PC-9 (cell line): ENCODE measurements around the gene CNTN4. TPM values are rescaled to one million over a fixed set of nuclear protein-coding genes. Genes with fewer than 3 reads are reported as not detected.

Experiments
- BruUV-seq: library from RNA; stranded (reverse); fragments of 400-500 nt; replicated peaks from 2 replicates; lab custom pipeline; 2021; lab: Mats Ljungman, UMichigan
- CTCF ChIA-PET: fragments of 300-600 bp; sonication (Branson Sonifier 250); formaldehyde crosslinking; loops from one replicate; lab custom pipeline; 2022; ENCODE audit warnings: antibody characterized with exemption; lab: Charles Lee
- POLR2A ChIA-PET: fragments of 300-600 bp; sonication (Branson Sonifier 250); formaldehyde crosslinking; loops from one replicate; lab custom pipeline; 2022; ENCODE audit warnings: antibody characterized with exemption; ENCODE audit not compliant: unreplicated experiment; lab: Charles Lee
- DNase-seq, 2 experiments: peaks; one replicate each; pipeline versions ENCODE4 v3.0.0 to v3.0.0-alpha.2; 2015 to 2022; ENCODE audit warnings: mixed read lengths in 1 of 2
- H2AFZ ChIP-seq: fragments of 200-600 bp; sonication (generic); 2 replicates; pipeline ENCODE4 v1.8.1; 2017; ENCODE audit warnings: antibody characterized with exemption
- H3F3A ChIP-seq: fragments of 200-600 bp; sonication (generic); 2 replicates; pipeline ENCODE4 v1.8.1; 2017; ENCODE audit warnings: antibody characterized with exemption, mild to moderate bottlenecking, low read depth; ENCODE audit not compliant: insufficient read depth
- H3K27ac ChIP-seq: fragments of 200-600 bp; sonication (generic); 2 replicates; pipeline ENCODE4 v1.6.1; 2016; ENCODE audit warnings: mixed run types
- H3K27me3 ChIP-seq: fragments of 200-600 bp; sonication (generic); 2 replicates; pipeline ENCODE4 v1.6.1; 2016; ENCODE audit warnings: low read depth, mixed run types; ENCODE audit not compliant: insufficient read depth
- H3K36me3 ChIP-seq: fragments of 200-600 bp; sonication (generic); 2 replicates; pipeline ENCODE4 v1.6.1; 2016; ENCODE audit warnings: low read depth, mixed run types
- H3K4me1 ChIP-seq: fragments of 200-600 bp; sonication (generic); replicated peaks from 2 replicates; pipeline ENCODE4 v1.6.1; 2016; ENCODE audit warnings: mixed run types; ENCODE audit not compliant: insufficient read depth
- H3K4me2 ChIP-seq: fragments of 200-600 bp; sonication (generic); 2 replicates; pipeline ENCODE4 v1.6.1; 2017; ENCODE audit warnings: mixed run types
- H3K4me3 ChIP-seq: fragments of 200-600 bp; sonication (generic); 2 replicates; pipeline ENCODE4 v1.6.1; 2016; ENCODE audit warnings: mixed run types
- H3K79me2 ChIP-seq: fragments of 200-600 bp; sonication (generic); 2 replicates; pipeline ENCODE4 v1.6.1; 2017; ENCODE audit warnings: low read depth, mixed run types
- H3K9me2 ChIP-seq: fragments of 200-600 bp; sonication (generic); 2 replicates; pipeline ENCODE4 v1.8.1; 2017; ENCODE audit warnings: mild to moderate bottlenecking; ENCODE audit not compliant: insufficient read depth
- H3K9me3 ChIP-seq: fragments of 200-600 bp; sonication (generic); 2 replicates; pipeline ENCODE4 v1.8.1; 2016; ENCODE audit warnings: low read depth; ENCODE audit not compliant: insufficient read depth
- H4K20me1 ChIP-seq: fragments of 200-600 bp; sonication (generic); 2 replicates; pipeline ENCODE4 v1.8.1; 2017; ENCODE audit not compliant: insufficient read depth
- CTCF ChIP-seq: fragments of 200-600 bp; sonication (generic); conservative IDR thresholded peaks from 2 replicates; pipeline ENCODE4 v1.6.1; 2017; ENCODE audit warnings: mixed run types, antibody characterized with exemption, mild to moderate bottlenecking, moderate library complexity
- EZH2 ChIP-seq: fragments of 200-600 bp; sonication (generic); IDR thresholded peaks from 2 replicates; pipeline ENCODE4 v1.8.0; 2017; ENCODE audit warnings: antibody characterized with exemption, low read depth
- intact Hi-C: fragments of 100-400 bp; cut with micrococcal nuclease; formaldehyde crosslinking; loops from one replicate; pipeline ENCODE4 v1.10.0; 2022; ENCODE audit not compliant: unreplicated experiment
- total RNA-seq: library from RNA; stranded (reverse); gene quantifications from 2 replicates; pipeline ENCODE4 v1.2.3, GENCODE V29; 2021

Gene CNTN4
- total RNA-seq, 1 experiment from 2014 or later: not detected

GRCh38 chr3:3086239-3086638, 987.6 kb downstream of the CNTN4 start:
- Histone ChIP-seq H3K27me3 (no peaks in the 10 kb centered on the region; the same call in 1 of the 2 replicates), H3K27ac (no peak overlapping the region), H3K9me3 (no peaks in the 10 kb centered on the region), H3K79me2 (no peaks in the 10 kb centered on the region), H3K4me3 (no peak overlapping the region), H3K9me2 (no peaks in the 10 kb centered on the region), H4K20me1 (no peaks in the 10 kb centered on the region), H3K4me1 (no peaks in the 10 kb centered on the region), H2AFZ (no peak overlapping the region), H3K4me2 (no peak overlapping the region), H3K36me3 (no peaks in the 10 kb centered on the region), H3F3A (no peaks in the 10 kb centered on the region)
- no peak for DNase-seq
- TF ChIP-seq EZH2: no peak
- TF ChIP-seq CTCF: no peak
- no TSS peak for BruUV-seq
- intact Hi-C loops: no loop called here
- ChIA-PET CTCF (no interaction called here), POLR2A (interaction anchor here (0.7 kb wide), 1 partner anchor 47 kb away, joined by 11 read pairs; no protein-coding TSS in a partner anchor)

- ChIA-PET CTCF (no interaction called here), POLR2A (no interaction called here)
- Histone ChIP-seq H3K27me3 (no peaks in the 10 kb centered on the region; the same call in 1 of the 2 replicates), H3K4me3 (no peak overlapping the region), H3K4me1 (no peaks in the 10 kb centered on the region), H2AFZ (no peak overlapping the region), H3K79me2 (no peaks in the 10 kb centered on the region), H3F3A (no peaks in the 10 kb centered on the region), H3K4me2 (no peak overlapping the region), H3K9me3 (no peaks in the 10 kb centered on the region), H4K20me1 (no peaks in the 10 kb centered on the region), H3K36me3 (no peaks in the 10 kb centered on the region), H3K27ac (no peak overlapping the region), H3K9me2 (no peaks in the 10 kb centered on the region)
- no peak for TF ChIP-seq CTCF
- TF ChIP-seq EZH2: no peak
- intact Hi-C loops: no loop called here
- BruUV-seq: no TSS peak
- DNase-seq: no peak
Measured at GRCh38 chr3:3087279-3087678, 988.6 kb downstream of the CNTN4 start.

GRCh38 chr3:3087716-3088465, 989.2 kb downstream of the CNTN4 start:
- intact Hi-C loops: no loop called here

More at GRCh38 chr3:3087716-3088465, 989.2 kb downstream of the CNTN4 start:
- no peak overlapping the region for H3K27ac ChIP-seq
- TF ChIP-seq EZH2: no peak
- no peak for TF ChIP-seq CTCF
- no peaks in the 10 kb centered on the region; the same call in 1 of the 2 replicates for H3K27me3 ChIP-seq
- H3F3A ChIP-seq: no peaks in the 10 kb centered on the region
- H3K4me1 ChIP-seq: no peaks in the 10 kb centered on the region
- POLR2A ChIA-PET: no interaction called here
- H3K36me3 ChIP-seq: no peaks in the 10 kb centered on the region
- H3K4me3 ChIP-seq: no peak overlapping the region
- no peaks in the 10 kb centered on the region for H3K9me2 ChIP-seq
- no peak overlapping the region for H3K4me2 ChIP-seq
- H4K20me1 ChIP-seq: no peaks in the 10 kb centered on the region
- H3K79me2 ChIP-seq: no peaks in the 10 kb centered on the region
- no peak overlapping the region for H2AFZ ChIP-seq
- BruUV-seq: no TSS peak
- DNase-seq: no peak
- CTCF ChIA-PET: no interaction called here
- H3K9me3 ChIP-seq: no peaks in the 10 kb centered on the region
